Lung (tissue), 12 donors: ENCODE results near the gene GLCCI1. TPM values are rescaled to one million over a fixed set of nuclear protein-coding genes. Genes with fewer than 3 reads are reported as not detected.
"Not testable (repeated sequence)": the region's sequence is repeated elsewhere in the genome, so short reads cannot be mapped to it uniquely, and the experiment has no call there.

Experiments used
- ATAC-seq: fragments of 200-7000 bp; cut with Tn5 transposase; one replicate; pipeline ENCODE4 v1.9.1; 2020; ENCODE audit warnings: moderate number of reproducible peaks; ENCODE audit not compliant: insufficient read depth, low FRiP score
- DNase-seq, 3 donors: peaks; one replicate each; pipeline ENCODE4 v3.0.0-alpha.2; 2013 to 2017
- H3K27ac ChIP-seq, 2 donors: one replicate each; pipeline ENCODE4 v1.5.1; 2013; ENCODE audit warnings: mild to moderate bottlenecking in 2 of 2, moderate library complexity in 2 of 2, control low read depth in 1 of 2, inconsistent platforms in 1 of 2, low read depth in 1 of 2, low read length in 1 of 2
- H3K27me3 ChIP-seq, 3 donors: one replicate each; pipeline ENCODE4 v1.5.1; 2013; ENCODE audit warnings: low read length in 2 of 3; ENCODE audit not compliant: control insufficient read depth in 3 of 3, insufficient read depth in 3 of 3
- H3K36me3 ChIP-seq, 4 donors: one replicate each; pipeline ENCODE4 v1.5.1; 2013; ENCODE audit warnings: low read length in 4 of 4, mild to moderate bottlenecking in 1 of 4, moderate library complexity in 1 of 4; ENCODE audit not compliant: control insufficient read depth in 4 of 4, insufficient read depth in 4 of 4
- H3K4me1 ChIP-seq, 5 donors: one replicate each; pipeline ENCODE4 v1.5.1; 2013; ENCODE audit warnings: low read length in 5 of 5, mild to moderate bottlenecking in 2 of 5, moderate library complexity in 1 of 5; ENCODE audit not compliant: control insufficient read depth in 5 of 5, insufficient read depth in 5 of 5
- H3K4me3 ChIP-seq: one replicate; pipeline ENCODE4 v1.5.1; 2013; ENCODE audit warnings: mild to moderate bottlenecking, control low read depth, moderate library complexity
- H3K9ac ChIP-seq, 2 donors: one replicate each; pipeline ENCODE4 v1.5.1; 2013; ENCODE audit warnings: low read length in 2 of 2, control low read depth in 1 of 2; ENCODE audit not compliant: insufficient read depth in 1 of 2
- H3K9me3 ChIP-seq, 4 donors: one replicate each; pipeline ENCODE4 v1.5.1; 2013; ENCODE audit warnings: low read length in 3 of 4, mild to moderate bottlenecking in 1 of 4, moderate library complexity in 1 of 4; ENCODE audit not compliant: control insufficient read depth in 4 of 4, insufficient read depth in 3 of 4
- WGBS, 2 donors: extraction: QIAGEN DNeasy Blood & Tissue Kit; methylation state at CpG; one replicate each; pipeline ENCODE4 v1.1.7; 2013; 5-methylcytosine and 5-hydroxymethylcytosine counted together
- polyA plus RNA-seq, 2 donors: library from polyadenylated mRNA; stranded (reverse); fragments of 200-250 nt; gene quantifications; one replicate each; pipeline ENCODE4 v1.2.1, GENCODE V29; 2013
- total RNA-seq, 2 donors: library from RNA; depleted of rRNA in 1 of 2; stranded (reverse); fragments of >200 nt in 1 of 2; gene quantifications; one replicate each; pipeline ENCODE4 v1.2.1, GENCODE V29; 2014 to 2021
- TF ChIP-seq, protein P1 (sequence below): IDR thresholded peaks from 2 replicates; pipeline ENCODE4 v1.5.1; 2012; ENCODE audit warnings: mild to moderate bottlenecking; ENCODE audit errors: control extremely low read depth, extremely low read depth
- donor health status: control.
- donor health status: control.
- donor health status: Bipolar disorder and iron deficiency.
- donor health status: healthy.
- donor health status: DM: yes; HTN: yes; CAD: no.

GLCCI1 gene
- total and polyA plus RNA-seq, 4 donors, result 2.5 to 60.2 (median 21.0) TPM

DNA sequence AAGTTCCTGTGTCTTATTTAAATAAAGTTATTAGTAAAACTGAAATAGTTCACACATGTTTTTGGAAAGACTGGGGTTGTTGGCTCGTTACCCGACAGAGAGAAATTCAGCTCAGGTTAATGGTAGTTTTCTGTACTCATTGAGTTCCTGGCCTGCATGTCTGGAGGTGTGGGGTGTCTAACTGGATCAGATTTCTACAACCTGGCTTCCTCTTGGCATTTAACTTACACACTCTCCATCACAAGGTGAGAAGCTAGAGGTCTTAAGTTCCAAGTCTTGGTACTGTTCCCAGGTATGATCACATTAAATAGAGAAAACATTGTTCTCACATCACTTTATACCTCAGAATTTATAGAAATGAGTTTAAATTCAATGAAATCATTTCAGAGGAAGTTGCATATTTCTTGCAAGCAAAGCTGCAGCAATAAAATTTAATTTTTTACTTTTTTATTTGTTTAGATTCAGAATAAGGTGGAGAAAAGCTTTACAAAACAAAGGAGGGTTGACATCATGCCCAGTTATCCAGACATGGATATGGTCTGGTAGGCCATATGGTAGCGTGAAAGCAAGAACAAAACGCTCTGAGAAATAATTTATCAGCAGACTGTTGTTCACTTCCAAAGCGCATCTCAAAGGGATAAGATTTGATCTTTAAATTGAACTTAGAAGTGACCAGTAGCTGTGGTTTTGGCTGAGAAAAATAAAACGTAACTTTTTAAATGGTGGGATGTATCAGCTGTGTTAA is 120.6 kb downstream of the GLCCI1 start:
- H3K36me3 ChIP-seq, result peaks cover 0 to 5% (median 1%) of the 10 kb centered on the region in 4 donors
- H3K4me1 ChIP-seq, result no peaks in the 10 kb centered on the region
- no peak for DNase-seq
- ATAC-seq, result no peak
- H3K27me3 ChIP-seq, result no peaks in the 10 kb centered on the region
- no peak overlapping the region for H3K27ac ChIP-seq
- no peak overlapping the region for H3K9ac ChIP-seq
- TF ChIP-seq, protein P1, sequence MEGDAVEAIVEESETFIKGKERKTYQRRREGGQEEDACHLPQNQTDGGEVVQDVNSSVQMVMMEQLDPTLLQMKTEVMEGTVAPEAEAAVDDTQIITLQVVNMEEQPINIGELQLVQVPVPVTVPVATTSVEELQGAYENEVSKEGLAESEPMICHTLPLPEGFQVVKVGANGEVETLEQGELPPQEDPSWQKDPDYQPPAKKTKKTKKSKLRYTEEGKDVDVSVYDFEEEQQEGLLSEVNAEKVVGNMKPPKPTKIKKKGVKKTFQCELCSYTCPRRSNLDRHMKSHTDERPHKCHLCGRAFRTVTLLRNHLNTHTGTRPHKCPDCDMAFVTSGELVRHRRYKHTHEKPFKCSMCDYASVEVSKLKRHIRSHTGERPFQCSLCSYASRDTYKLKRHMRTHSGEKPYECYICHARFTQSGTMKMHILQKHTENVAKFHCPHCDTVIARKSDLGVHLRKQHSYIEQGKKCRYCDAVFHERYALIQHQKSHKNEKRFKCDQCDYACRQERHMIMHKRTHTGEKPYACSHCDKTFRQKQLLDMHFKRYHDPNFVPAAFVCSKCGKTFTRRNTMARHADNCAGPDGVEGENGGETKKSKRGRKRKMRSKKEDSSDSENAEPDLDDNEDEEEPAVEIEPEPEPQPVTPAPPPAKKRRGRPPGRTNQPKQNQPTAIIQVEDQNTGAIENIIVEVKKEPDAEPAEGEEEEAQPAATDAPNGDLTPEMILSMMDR, result no peak
- 95 to 97% methylated on average over 6 of the region's 6 CpGs for WGBS, 2 donors
- no peak overlapping the region for H3K4me3 ChIP-seq
- no peaks in the 10 kb centered on the region for H3K9me3 ChIP-seq

DNA sequence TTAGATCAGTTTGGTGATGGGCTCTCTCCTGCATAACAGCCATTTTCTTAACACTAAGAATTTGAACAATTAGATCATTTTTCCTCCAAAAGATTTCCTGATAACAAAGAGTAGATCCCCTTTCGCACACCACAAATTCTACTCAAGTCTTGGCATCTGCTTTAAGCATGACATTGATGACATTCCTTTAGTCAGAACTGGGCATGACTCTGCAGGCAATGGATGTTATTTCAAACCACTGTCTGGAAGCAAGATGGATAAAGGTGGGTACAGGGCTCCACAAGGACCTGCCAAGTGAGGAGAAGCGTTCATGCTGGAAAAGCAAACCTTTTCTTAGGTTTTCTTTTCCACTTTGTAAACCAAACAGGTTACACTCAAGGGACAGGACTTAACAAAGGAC is 123.5 kb downstream of the GLCCI1 start:
- H3K27ac ChIP-seq, result no peak overlapping the region
- TF ChIP-seq, protein P1, result no peak
- no peak overlapping the region for H3K4me3 ChIP-seq
- no peaks in the 10 kb centered on the region for H3K4me1 ChIP-seq
- H3K27me3 ChIP-seq, result no peaks in the 10 kb centered on the region
- peaks cover 0 to 4% (median 0%) of the 10 kb centered on the region in 4 donors for H3K9me3 ChIP-seq
- ATAC-seq (no peak), DNase-seq (no peak)
- no peaks in the 10 kb centered on the region for H3K36me3 ChIP-seq
- WGBS, 2 donors, result 89 to 95% methylated on average over 2 of the region's 2 CpGs
- H3K9ac ChIP-seq, result no peak overlapping the region

DNA sequence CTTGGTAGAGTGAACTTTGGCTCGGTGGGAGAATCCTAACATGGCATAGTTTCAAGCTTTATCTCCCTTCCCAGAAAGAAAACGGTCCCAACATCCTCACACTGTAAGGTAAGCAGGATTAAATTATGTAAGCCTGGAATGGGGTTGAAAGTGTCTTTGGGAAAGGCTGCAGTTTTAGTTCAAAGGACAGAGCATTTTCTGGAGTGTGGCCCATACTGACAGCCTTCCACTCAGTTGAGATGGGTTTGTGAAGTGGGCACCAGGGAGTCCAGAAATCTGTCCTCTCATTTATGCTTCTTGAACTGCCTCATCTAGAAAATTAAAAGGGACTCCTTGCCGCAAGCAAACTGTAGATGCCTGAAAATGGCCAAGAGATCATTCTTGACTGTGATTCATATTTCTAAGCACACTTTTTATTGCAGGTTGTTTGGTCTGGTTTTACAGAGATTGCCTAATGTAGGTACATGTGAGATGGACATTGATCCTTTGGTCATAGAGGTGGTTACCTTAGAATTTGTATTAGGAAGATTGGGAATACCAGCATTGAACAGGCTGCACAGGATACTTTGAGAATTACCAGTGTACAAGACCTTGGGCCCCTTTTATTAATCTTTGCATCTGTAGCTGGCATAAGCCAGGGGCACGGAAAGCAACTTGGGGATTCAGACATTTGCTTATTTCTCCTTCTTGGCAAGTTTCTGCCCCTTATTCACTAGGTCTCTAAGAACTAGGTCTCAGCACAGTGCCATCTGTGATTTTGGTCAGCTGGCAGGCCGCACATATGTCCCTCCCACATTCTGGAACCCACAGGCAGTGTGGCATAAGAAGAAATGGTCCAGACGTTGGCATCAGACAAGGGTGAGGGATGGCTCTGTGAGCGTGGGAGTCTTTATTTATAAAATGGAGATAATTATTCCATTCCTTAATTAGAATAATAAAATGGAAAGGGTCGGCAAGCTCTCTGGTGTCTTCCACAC is 125.9 kb downstream of the GLCCI1 start:
- H3K4me1 ChIP-seq, result no peaks in the 10 kb centered on the region
- H3K9ac ChIP-seq, result no peak overlapping the region
- TF ChIP-seq, protein P1, result no peak
- no peak overlapping the region for H3K27ac ChIP-seq
- no peak for ATAC-seq
- peaks cover 0 to 4% (median 0%) of the 10 kb centered on the region in 4 donors for H3K9me3 ChIP-seq
- no peaks in the 10 kb centered on the region for H3K36me3 ChIP-seq
- no peak for DNase-seq
- H3K27me3 ChIP-seq, result no peaks in the 10 kb centered on the region
- 94 to 96% methylated on average over 8 of the region's 8 CpGs for WGBS, 2 donors
- H3K4me3 ChIP-seq, result no peak overlapping the region

DNA sequence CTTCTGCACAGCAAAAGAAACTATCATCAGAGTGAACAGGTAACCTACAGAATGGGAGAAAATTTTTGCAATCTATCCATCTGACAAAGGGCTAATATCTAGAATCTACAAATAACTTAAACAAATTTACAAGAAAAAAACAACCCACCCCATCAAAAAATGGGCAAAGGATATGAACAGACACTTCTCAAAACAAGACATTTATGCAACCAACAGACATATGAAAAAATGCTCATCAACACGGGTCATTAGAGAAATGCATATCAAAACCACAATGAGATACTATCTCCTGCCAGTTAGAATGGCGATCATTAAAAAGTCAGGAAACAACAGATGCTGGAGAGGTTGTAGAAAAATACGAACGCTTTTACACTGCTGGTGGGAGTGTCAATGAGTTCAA is 132.7 kb downstream of the GLCCI1 start:
- ATAC-seq, DNase-seq, H3K27me3 ChIP-seq, H3K27ac ChIP-seq, H3K9me3 ChIP-seq, H3K36me3 ChIP-seq, H3K4me1 ChIP-seq, H3K9ac ChIP-seq, H3K4me3 ChIP-seq: not testable (repeated sequence)
- WGBS, 2 donors, result 93% methylated on average over 4 of the region's 4 CpGs
